Lower lobe of right lung (tissue), 2 donors: Measurements from ENCODE around the gene NEIL3. TPM values are rescaled to one million over a fixed set of nuclear protein-coding genes. Genes with fewer than 3 reads are reported as not detected.

Source experiments
- ATAC-seq, 2 donors: fragments of 200-7000 bp; cut with Tn5 transposase; one replicate each; pipeline ENCODE4 v1.9.1; 2020 to 2022; ENCODE audit warnings: mild to moderate bottlenecking in 2 of 2, moderate library complexity in 2 of 2
- DNase-seq: peaks from one replicate; pipeline ENCODE4 v3.0.0-alpha.2; 2020
- H3K27ac ChIP-seq: fragments of 200-600 bp; one replicate; pipeline ENCODE4 v1.8.0; 2022
- H3K27me3 ChIP-seq: fragments of 200-600 bp; one replicate; pipeline ENCODE4 v1.8.0; 2022; ENCODE audit warnings: low read depth
- H3K36me3 ChIP-seq: fragments of 200-600 bp; one replicate; pipeline ENCODE4 v1.8.0; 2022; ENCODE audit warnings: mild to moderate bottlenecking
- H3K4me1 ChIP-seq: fragments of 200-600 bp; one replicate; pipeline ENCODE4 v1.8.0; 2022
- H3K4me3 ChIP-seq: fragments of 200-600 bp; one replicate; pipeline ENCODE4 v1.8.0; 2022; ENCODE audit warnings: mild to moderate bottlenecking
- H3K9me3 ChIP-seq: fragments of 200-600 bp; one replicate; pipeline ENCODE4 v1.8.0; 2022
- intact Hi-C: fragments of 100-400 bp; cut with DNase I; formaldehyde crosslinking; loops from one replicate; pipeline ENCODE4 v1.11.0; 2022
- total RNA-seq: library from RNA; stranded (reverse); fragmentation: NEBNext Ultra II Directional; extraction: Animal tissue kit (Norgen Biotek cat#: 25700); gene quantifications from one replicate; pipeline ENCODE4 v1.2.1, GENCODE V29; 2021
- TF ChIP-seq, protein P1 (sequence below): fragments of 200-600 bp; IDR thresholded peaks from one replicate; pipeline ENCODE4 v1.8.0; 2022; ENCODE audit warnings: antibody characterized with exemption, mild to moderate bottlenecking
- donor health status: DM: no; HTN: yes; CAD: no; lungs with severe emphysema.

Gene NEIL3
- total RNA-seq, 1 donor from 2014 or later = 1.1 TPM

DNA sequence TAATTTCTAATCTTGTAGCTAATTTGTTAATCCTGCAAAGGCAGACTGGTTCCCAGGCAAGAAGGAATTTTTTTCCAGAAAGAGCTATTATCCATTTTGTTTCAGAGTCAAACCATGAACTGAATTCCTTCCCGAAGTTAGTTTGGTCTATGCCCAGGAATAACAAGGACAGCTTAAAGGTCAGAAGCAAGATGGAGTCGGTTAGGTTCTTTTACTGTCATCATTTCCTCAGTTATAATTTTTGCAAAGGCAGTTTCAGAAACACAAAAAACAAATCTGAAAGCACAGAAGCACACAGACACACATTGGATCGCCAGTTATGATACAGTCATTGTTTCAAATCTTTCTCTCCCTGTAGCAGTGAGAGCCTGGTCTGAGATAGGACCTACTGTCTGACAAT lies 94.7 kb downstream of the NEIL3 start:
- Histone ChIP-seq H3K36me3 (no peaks in the 10 kb centered on the region), H3K27ac (no peak overlapping the region), H3K4me1 (no peaks in the 10 kb centered on the region), H3K9me3 (no peaks in the 10 kb centered on the region), H3K27me3 (no peaks in the 10 kb centered on the region), H3K4me3 (no peak overlapping the region)
- TF ChIP-seq, protein P1, sequence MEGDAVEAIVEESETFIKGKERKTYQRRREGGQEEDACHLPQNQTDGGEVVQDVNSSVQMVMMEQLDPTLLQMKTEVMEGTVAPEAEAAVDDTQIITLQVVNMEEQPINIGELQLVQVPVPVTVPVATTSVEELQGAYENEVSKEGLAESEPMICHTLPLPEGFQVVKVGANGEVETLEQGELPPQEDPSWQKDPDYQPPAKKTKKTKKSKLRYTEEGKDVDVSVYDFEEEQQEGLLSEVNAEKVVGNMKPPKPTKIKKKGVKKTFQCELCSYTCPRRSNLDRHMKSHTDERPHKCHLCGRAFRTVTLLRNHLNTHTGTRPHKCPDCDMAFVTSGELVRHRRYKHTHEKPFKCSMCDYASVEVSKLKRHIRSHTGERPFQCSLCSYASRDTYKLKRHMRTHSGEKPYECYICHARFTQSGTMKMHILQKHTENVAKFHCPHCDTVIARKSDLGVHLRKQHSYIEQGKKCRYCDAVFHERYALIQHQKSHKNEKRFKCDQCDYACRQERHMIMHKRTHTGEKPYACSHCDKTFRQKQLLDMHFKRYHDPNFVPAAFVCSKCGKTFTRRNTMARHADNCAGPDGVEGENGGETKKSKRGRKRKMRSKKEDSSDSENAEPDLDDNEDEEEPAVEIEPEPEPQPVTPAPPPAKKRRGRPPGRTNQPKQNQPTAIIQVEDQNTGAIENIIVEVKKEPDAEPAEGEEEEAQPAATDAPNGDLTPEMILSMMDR = no peak
- DNase-seq (no peak), ATAC-seq (no peak)
- intact Hi-C loops = no loop called here

DNA sequence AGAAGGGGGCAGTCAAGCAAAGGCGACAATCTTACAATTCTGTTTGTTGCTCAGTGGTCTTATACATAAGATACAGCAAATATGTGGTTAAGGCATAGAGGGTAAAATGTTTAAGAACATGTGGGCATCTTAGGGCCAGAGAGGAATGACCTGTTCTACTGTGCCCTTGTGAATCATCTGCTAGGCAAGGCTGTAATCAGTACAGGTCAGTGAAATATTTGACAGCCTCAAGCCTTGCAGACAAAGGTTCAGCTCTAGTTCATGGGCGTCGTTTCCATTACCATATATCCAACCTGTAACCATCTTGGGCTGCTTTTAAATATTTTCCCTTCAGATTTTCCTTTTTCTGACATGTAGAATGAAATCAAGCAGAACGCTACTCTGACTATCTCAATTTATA lies 95.3 kb downstream of the NEIL3 start:
- Histone ChIP-seq H3K9me3 (no peaks in the 10 kb centered on the region), H3K4me1 (no peaks in the 10 kb centered on the region), H3K27me3 (no peaks in the 10 kb centered on the region), H3K36me3 (no peaks in the 10 kb centered on the region), H3K27ac (no peak overlapping the region), H3K4me3 (no peak overlapping the region)
- DNase-seq (no peak), ATAC-seq (no peak)
- intact Hi-C loops = no loop called here
- TF ChIP-seq, protein P1 = no peak

DNA sequence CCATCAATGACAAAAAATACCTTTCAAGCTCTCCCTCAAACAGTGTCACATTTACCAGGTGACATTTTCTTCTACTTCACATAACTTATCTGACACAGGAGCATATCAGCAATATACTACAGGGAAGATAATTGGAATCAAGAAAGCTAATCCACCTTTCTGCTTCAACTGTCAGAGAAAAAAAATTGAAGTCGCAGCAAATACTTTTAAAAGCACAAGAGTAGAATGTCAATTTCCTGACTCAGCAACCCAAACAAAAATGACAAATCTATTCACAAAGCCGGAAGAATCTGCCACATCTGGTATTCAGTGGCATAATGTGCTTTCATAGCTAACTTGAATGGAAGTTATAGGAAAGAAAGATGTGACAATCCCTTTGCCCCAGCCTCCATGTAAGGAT lies 95.8 kb downstream of the NEIL3 start:
- DNase-seq (no peak), ATAC-seq (no peak)
- no peak overlapping the region for H3K4me3 ChIP-seq
- H3K4me1 ChIP-seq = no peaks in the 10 kb centered on the region
- TF ChIP-seq, protein P1 = no peak
- H3K27ac ChIP-seq = no peak overlapping the region
- intact Hi-C loops = no loop called here
- H3K27me3 ChIP-seq = no peaks in the 10 kb centered on the region
- no peaks in the 10 kb centered on the region for H3K36me3 ChIP-seq
- H3K9me3 ChIP-seq = no peaks in the 10 kb centered on the region

DNA sequence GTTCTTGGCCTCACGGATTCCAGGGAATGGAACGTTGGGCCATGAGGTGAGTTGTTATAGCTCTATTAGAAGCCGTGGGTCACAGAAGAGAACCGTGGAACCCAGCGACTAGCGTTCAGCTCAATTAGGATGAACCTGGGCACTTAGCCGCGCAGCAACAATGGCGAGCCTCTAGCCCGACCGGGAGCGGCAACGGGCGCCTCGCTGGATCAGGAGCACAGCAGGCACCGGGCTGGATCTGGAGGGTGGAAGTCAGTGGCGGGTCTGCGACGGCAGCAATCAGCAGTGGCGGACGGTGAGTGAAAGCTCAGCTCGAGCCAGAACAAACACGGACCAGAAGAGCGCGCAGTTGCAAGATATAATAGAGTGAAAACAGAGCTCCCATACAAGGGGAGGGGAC lies 98.3 kb downstream of the NEIL3 start:
- TF ChIP-seq, protein P1 = no peak
- DNase-seq = no peak
- Histone ChIP-seq H3K27ac (no peak overlapping the region), H3K4me1 (no peaks in the 10 kb centered on the region), H3K36me3 (no peaks in the 10 kb centered on the region), H3K4me3 (no peak overlapping the region), H3K27me3 (no peaks in the 10 kb centered on the region), H3K9me3 (no peaks in the 10 kb centered on the region)
- no peak for ATAC-seq
- intact Hi-C loops = no loop called here

DNA sequence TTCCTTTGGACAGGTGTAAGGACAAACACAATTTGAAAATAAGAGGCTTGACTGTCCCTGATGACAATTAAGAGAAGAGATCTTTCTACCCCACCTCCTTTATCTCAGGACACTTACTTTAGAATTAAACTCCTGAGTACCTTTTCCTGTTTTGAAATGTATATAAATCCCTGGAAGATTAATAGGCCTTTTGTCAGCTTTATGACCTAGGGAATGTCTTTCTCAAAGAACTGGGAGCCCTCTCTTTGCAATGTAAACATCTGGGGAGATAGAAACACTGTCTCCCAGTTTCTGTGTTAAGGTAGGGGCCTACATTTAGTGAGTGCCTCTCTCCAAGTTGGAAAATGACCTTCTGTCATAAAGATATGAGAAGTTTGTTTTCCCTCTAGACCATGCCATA lies 100.9 kb downstream of the NEIL3 start:
- Histone ChIP-seq H3K4me1 (no peaks in the 10 kb centered on the region), H3K36me3 (no peaks in the 10 kb centered on the region), H3K27me3 (no peaks in the 10 kb centered on the region), H3K4me3 (no peak overlapping the region), H3K27ac (no peak overlapping the region), H3K9me3 (no peaks in the 10 kb centered on the region)
- intact Hi-C loops = no loop called here
- no peak for DNase-seq
- TF ChIP-seq, protein P1 = no peak
- no peak for ATAC-seq

DNA sequence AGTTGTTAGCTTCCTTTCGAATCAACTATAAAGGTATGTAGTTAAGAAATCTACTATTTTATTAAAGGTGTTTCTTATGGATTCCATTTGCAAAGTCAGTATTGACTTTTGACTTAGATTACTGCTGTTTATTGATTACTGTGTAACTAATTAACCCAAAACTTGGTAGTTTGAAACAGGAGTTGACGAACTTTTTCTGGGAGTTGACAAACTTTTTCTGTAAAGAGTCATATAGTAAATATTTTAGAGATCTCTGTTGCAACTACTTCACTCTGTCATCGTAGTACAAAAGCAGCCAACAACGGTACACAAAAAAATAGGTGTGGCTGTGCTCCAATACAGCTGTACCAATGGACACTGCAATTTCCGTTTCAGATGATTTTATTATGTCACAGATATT lies 102.3 kb downstream of the NEIL3 start:
- H3K4me1 ChIP-seq = no peaks in the 10 kb centered on the region
- no peak overlapping the region for H3K4me3 ChIP-seq
- DNase-seq (no peak), ATAC-seq (no peak)
- H3K27me3 ChIP-seq = no peaks in the 10 kb centered on the region
- no peak overlapping the region for H3K27ac ChIP-seq
- intact Hi-C loops = no loop called here
- no peaks in the 10 kb centered on the region for H3K36me3 ChIP-seq
- no peaks in the 10 kb centered on the region for H3K9me3 ChIP-seq
- TF ChIP-seq, protein P1 = no peak
